A673 (cell line): ENCODE measurements around the gene MRPS11.

Experiments
- CTCF ChIP-seq: fragments of 300-800, 200-600 bp; sonication (generic); conservative IDR thresholded peaks from 2 replicates; pipeline ENCODE4 v1.5.1; 2017; ENCODE audit warnings: low read depth, mild to moderate bottlenecking, antibody characterized with exemption, low read length, moderate library complexity, mixed read lengths
- EZH2 ChIP-seq: fragments of 200-600 bp; sonication (generic); IDR thresholded peaks from 2 replicates; pipeline ENCODE4 v1.6.1; 2017; ENCODE audit warnings: borderline replicate concordance, low read depth, mild to moderate bottlenecking, mixed read lengths, antibody characterized with exemption, low read length; ENCODE audit not compliant: poor library complexity, severe bottlenecking

- TF ChIP-seq CTCF: no peak
- TF ChIP-seq EZH2: no peak
Observed at GRCh38 chr15:88469321-88469720, 1.8 kb downstream of the MRPS11 start.
